ENCODE results near the gene DCAF15. TPM values are rescaled to one million over a fixed set of nuclear protein-coding genes. Genes with fewer than 3 reads are reported as not detected.

The DCAF15 gene
- total RNA-seq, 4 donors from 2014 or later, result 5.3 to 20.8 (median 14.5) TPM

- no peak for TF ChIP-seq EP300 (IDR thresholded peaks at IDR 0.05)
- TF ChIP-seq CTCF (IDR thresholded peaks at IDR 0.05), result no peak
- no peak for TF ChIP-seq POLR2A (IDR thresholded peaks at IDR 0.05)
- TF ChIP-seq POLR2AphosphoS5 (IDR thresholded peaks at IDR 0.05), result no peak
- no peak for ATAC-seq
- Histone ChIP-seq H3K9me3 (no peaks in the 10 kb centered on the region), H3K27ac (no peak overlapping the region), H3K4me3 (no peak overlapping the region), H3K4me1 (peaks cover 0 to 24% (median 12%) of the 10 kb centered on the region in 3 donors), H3K27me3 (no peaks in the 10 kb centered on the region), H3K36me3 (peaks cover 0 to 43% of the 10 kb centered on the region in 2 donors)
- WGBS, 2 donors (ENCODE audit: low coverage in 1 of 2), result 90 to 92% methylated on average over 2 to 7 of the region's 8 CpGs
These were observed 37.8 kb downstream of the DCAF15 start for GRCh38 chr19:13990085-13990484.

GRCh38 chr19:13992025-13992424, 39.7 kb downstream of the DCAF15 start:
- Histone ChIP-seq H3K27me3 (no peaks in the 10 kb centered on the region), H3K4me3 (no peak overlapping the region), H3K4me1 (peaks cover 0 to 12% (median 3%) of the 10 kb centered on the region in 3 donors), H3K36me3 (peaks cover 0 to 49% of the 10 kb centered on the region in 2 donors), H3K27ac (no peak overlapping the region), H3K9me3 (no peaks in the 10 kb centered on the region)
- WGBS, 2 donors (ENCODE audit: low coverage in 1 of 2), result 80 to 100% methylated on average over 1 of the region's 7 CpGs
- no peak for ATAC-seq
- TF ChIP-seq POLR2AphosphoS5 (IDR thresholded peaks at IDR 0.05) (no peak), POLR2A (IDR thresholded peaks at IDR 0.05) (no peak), CTCF (IDR thresholded peaks at IDR 0.05) (no peak), EP300 (IDR thresholded peaks at IDR 0.05) (no peak)

GRCh38 chr19:13993590-13994300, 41.4 kb downstream of the DCAF15 start:
- no peaks in the 10 kb centered on the region for H3K27me3 ChIP-seq
- peaks cover 0 to 3% (median 0%) of the 10 kb centered on the region in 3 donors for H3K9me3 ChIP-seq
- ATAC-seq, result no peak
- peaks cover 0 to 6% (median 0%) of the 10 kb centered on the region in 3 donors for H3K4me1 ChIP-seq
- no peak for TF ChIP-seq POLR2A (IDR thresholded peaks at IDR 0.05)
- no peak for TF ChIP-seq POLR2AphosphoS5 (IDR thresholded peaks at IDR 0.05)
- TF ChIP-seq EP300 (IDR thresholded peaks at IDR 0.05), result no peak
- no peak for TF ChIP-seq CTCF (IDR thresholded peaks at IDR 0.05)
- H3K36me3 ChIP-seq, result peaks cover 0 to 62% of the 10 kb centered on the region in 2 donors
- H3K27ac ChIP-seq, result no peak overlapping the region
- 60 to 69% methylated on average over 1 to 6 of the region's 22 CpGs for WGBS, 2 donors (ENCODE audit: low coverage in 1 of 2)
- H3K4me3 ChIP-seq, result no peak overlapping the region

GRCh38 chr19:13995017-13995728, 42.9 kb downstream of the DCAF15 start:
- WGBS, 2 donors (ENCODE audit: low coverage in 1 of 2), result 83 to 100% methylated on average over 3 of the region's 13 CpGs
- TF ChIP-seq EP300 (IDR thresholded peaks at IDR 0.05), result no peak
- TF ChIP-seq POLR2A (IDR thresholded peaks at IDR 0.05), result no peak
- no peak for TF ChIP-seq CTCF (IDR thresholded peaks at IDR 0.05)
- no peak for TF ChIP-seq POLR2AphosphoS5 (IDR thresholded peaks at IDR 0.05)
- H3K36me3 ChIP-seq, result peaks cover 0 to 62% of the 10 kb centered on the region in 2 donors
- H3K27ac ChIP-seq, result no peak overlapping the region
- peaks cover 0 to 6% (median 0%) of the 10 kb centered on the region in 3 donors for H3K4me1 ChIP-seq
- no peak for ATAC-seq
- no peaks in the 10 kb centered on the region for H3K27me3 ChIP-seq
- peaks cover 0 to 8% (median 0%) of the 10 kb centered on the region in 3 donors for H3K9me3 ChIP-seq
- no peak overlapping the region for H3K4me3 ChIP-seq

All from gastroesophageal sphincter (tissue), 4 donors.